ENCODE results near the gene ARAP1.

DNA sequence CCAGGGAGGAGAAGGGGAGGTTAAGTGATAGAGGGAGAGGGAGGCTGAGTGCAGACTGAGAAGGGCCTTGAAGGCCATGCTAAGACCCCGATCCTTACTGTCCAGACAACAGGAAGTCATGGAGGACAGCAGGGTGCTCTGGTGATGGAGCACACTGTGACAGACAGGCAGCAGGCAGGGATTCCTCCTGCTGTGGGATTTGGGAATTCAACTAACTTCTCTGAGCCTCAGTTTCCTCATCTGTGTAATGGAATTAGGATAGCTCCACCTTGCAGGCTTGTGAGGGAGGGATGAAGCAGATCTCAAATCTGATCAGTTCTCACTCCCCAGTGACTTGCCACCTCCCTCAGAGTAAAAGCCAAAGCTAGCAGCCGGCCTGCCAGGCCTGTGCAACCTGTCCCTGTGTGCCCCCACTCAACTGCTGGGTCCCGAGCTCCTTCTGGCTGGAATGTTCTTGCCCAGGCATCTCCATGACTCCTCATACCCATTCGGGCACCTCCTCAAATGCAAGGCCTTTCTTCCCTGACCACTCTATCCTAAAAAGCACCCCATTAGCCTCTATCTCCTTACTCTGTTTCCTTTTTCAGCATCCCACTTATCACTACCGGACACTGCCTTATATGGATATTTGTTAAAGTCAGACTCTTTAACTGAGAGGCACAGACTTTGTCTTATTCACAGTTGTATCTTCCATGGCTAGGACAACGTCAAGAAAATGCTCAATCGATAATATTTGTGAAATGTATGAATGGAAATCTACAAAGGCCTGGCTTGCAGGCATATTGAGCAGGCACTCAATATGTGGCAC lies 9.5 kb downstream of the ARAP1 start:
- TF ChIP-seq, protein P1, sequence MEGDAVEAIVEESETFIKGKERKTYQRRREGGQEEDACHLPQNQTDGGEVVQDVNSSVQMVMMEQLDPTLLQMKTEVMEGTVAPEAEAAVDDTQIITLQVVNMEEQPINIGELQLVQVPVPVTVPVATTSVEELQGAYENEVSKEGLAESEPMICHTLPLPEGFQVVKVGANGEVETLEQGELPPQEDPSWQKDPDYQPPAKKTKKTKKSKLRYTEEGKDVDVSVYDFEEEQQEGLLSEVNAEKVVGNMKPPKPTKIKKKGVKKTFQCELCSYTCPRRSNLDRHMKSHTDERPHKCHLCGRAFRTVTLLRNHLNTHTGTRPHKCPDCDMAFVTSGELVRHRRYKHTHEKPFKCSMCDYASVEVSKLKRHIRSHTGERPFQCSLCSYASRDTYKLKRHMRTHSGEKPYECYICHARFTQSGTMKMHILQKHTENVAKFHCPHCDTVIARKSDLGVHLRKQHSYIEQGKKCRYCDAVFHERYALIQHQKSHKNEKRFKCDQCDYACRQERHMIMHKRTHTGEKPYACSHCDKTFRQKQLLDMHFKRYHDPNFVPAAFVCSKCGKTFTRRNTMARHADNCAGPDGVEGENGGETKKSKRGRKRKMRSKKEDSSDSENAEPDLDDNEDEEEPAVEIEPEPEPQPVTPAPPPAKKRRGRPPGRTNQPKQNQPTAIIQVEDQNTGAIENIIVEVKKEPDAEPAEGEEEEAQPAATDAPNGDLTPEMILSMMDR (IDR thresholded peaks at IDR 0.05), result no peak
- TF ChIP-seq POLR2A (IDR thresholded peaks at IDR 0.05), result no peak
- TF ChIP-seq EP300 (IDR thresholded peaks at IDR 0.05), result no peak

Measured in sigmoid colon (tissue), 4 donors.